Islet of Langerhans (tissue), 1 donor: Measurements from ENCODE around the gene LRRK2.
"Not testable (repeated sequence)": the region's sequence is repeated elsewhere in the genome, so short reads cannot be mapped to it uniquely, and the experiment has no call there.

Experiments
- FAIRE-seq: peaks from one replicate; lab custom pipeline; 2011; peaks lifted over from hg19 to GRCh38; lab: Jason Lieb, UNC

Gene LRRK2

GRCh38 chr12:40315375-40315774 is 90.6 kb downstream of the LRRK2 start:
- no peak for FAIRE-seq

DNA sequence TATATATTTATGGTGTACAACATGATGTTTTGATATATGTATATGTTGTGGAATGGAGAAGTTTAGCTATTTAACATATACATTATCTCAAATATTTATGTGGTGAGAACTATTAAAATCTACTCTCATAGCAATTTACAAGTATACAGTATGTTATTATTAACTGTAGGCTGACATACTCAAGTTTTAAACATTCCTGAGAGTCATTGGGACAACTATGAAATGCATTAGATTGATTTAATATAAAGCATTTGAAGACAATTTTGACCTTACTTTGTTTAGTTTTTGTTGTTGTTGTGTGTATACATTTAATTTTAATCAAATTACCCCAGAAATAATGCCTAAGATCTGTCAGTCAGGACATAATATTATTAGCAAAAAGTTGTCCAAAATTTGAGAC is 99.5 kb downstream of the LRRK2 start:
- FAIRE-seq = peak; percentile 58

DNA sequence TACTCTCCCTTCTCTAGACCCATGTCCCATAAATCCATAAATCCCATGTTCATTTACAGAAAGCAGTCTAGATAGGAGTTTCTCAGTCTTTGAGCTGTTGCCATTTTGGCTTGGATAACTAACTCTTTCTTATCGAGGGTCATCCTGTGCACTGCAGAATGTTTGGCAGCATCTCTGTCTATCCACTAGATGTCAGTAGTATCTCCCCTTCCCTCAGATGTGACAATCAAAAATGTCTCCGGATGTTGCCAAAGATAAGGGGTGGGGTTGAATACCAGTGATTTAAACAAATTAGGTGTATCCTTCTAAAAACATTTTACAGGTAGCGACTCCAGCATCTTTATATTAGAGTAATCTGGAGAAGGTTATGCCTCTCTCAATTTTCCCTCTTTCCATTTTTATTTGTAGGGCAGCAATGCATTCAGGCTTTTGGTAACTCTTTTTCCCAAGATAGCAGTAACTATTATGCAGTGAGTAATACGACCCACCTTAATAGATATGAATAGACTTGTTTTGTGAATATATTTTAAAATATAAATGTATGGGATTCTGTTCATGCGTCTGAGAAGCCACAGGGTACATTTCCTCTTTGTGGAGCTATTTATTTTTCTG is 100.7 kb downstream of the LRRK2 start:
- no peak for FAIRE-seq

- no peak for FAIRE-seq
Observed at GRCh38 chr12:40327535-40327934, 102.7 kb downstream of the LRRK2 start.

DNA sequence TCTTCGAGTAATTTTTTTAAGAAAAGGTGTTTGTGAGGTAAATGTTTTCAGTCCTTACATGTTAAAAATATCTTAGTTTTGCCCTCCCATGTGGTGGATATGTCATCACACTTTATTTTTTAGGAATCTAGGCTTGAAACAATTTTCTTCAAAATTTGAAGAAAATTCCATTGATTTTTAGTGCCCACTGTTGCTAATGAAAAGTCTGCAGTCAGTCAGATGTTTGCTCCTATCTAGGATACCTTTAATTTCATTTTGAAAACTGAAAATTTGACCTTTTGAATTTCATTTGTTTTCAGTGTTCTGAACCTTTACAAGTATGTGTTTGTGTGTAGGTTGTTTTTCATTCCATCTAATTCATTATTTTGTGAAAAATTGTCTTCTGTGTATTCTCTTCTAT is 105.4 kb downstream of the LRRK2 start:
- no peak for FAIRE-seq

- FAIRE-seq = no peak
Observed at GRCh38 chr12:40331886-40332285, 107.1 kb downstream of the LRRK2 start.

DNA sequence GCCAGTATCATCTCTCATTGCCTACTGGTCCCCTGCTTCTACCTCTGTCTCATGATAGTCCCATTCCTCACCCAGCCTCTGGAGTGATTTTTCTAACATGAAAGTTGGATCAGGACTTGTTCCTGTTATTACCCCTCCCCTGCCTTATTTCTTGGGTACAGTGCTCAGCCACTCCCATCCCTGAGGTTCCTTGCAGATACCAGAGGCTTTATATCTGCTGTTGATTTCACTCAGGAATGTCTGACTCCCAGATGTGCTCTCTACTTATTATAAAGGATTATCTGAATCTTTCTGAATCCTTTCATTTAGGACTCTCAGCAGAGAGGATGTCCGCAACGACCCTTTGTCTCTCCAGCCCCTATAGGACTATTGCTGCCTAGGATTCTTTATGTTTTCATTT is 111.2 kb downstream of the LRRK2 start:
- FAIRE-seq = no peak

DNA sequence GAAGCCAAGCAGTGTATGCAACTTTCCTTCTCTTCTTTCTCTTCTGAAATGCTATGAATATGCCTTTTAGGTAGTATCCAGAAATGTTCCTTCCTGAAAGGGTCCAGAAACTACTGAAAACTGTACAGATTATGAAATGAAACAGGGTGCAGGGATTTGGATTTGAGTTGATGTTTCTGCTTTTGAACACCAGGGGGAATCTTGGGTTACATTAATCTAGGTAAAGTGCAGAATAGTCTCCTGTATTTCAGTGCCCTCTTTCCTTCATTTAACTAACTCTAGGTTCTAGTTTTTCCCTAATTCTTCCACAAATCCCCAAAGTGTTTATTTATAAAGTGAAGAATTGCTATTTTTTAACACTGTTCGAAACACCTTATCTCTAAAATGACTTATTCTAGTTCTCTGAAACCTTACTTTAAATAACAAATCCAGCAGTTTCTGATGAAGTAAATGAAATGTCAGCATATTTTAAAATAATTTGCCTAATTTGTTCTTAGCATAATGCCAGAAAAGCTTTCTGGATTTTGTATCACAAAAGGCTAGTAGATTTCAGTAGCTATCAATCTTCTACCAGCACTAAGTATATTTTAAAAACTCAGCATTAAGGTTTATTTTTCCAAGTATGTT is 111.9 kb downstream of the LRRK2 start:
- peak; percentile 17 for FAIRE-seq

DNA sequence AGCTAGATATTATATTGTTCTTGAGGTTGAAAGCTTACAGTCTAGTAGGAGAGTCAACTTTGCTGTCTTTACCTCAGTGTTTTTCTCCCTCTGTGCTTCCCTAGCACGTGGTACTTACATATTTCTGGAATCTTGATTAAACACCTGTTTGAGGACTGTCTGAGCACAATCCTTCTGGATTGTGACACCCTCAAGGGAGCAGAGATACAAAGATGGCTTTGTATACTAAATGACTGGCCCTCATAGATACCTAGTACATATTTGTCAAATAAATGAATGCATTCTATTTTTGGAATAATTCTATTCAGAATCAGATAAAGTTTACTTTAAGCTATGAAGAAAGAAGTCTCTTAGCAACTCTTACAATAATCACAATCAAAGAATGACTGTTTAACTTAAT is 113.3 kb downstream of the LRRK2 start:
- FAIRE-seq = no peak

GRCh38 chr12:40338621-40339020 is 113.8 kb downstream of the LRRK2 start:
- no peak for FAIRE-seq

GRCh38 chr12:40342010-40342409 is 117.2 kb downstream of the LRRK2 start:
- peak; percentile 45 for FAIRE-seq

- FAIRE-seq = no peak
Observed at GRCh38 chr12:40343124-40343523, 118.3 kb downstream of the LRRK2 start.

DNA sequence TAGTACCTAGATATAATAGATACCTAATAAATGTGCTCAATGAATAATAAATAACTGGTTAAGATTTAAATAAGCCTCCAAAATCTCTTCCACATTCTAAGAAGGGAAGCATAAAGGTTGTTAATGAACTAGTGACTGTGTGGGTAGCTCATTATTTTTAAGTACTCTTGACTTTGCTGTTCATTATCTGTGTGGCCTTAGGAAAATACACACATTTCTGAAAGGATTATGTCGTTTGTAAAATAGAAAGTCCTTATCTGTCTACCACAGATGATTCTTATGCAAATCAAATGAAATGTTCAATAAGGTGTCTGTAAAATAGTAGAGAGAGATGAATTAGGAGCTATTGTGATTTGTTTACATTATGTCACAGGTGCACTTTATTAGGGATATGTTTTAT is 119.5 kb downstream of the LRRK2 start:
- FAIRE-seq = no peak

GRCh38 chr12:40351976-40352375 is 127.2 kb downstream of the LRRK2 start:
- no peak for FAIRE-seq

GRCh38 chr12:40375076-40375475 is 150.3 kb downstream of the LRRK2 start:
- no peak for FAIRE-seq

- no peak for FAIRE-seq
Observed at GRCh38 chr12:40376533-40377267, 151.9 kb downstream of the LRRK2 start.

GRCh38 chr12:40378691-40379090 is 153.9 kb downstream of the LRRK2 start:
- no peak for FAIRE-seq

GRCh38 chr12:40382217-40382616 is 157.4 kb downstream of the LRRK2 start:
- FAIRE-seq = no peak

DNA sequence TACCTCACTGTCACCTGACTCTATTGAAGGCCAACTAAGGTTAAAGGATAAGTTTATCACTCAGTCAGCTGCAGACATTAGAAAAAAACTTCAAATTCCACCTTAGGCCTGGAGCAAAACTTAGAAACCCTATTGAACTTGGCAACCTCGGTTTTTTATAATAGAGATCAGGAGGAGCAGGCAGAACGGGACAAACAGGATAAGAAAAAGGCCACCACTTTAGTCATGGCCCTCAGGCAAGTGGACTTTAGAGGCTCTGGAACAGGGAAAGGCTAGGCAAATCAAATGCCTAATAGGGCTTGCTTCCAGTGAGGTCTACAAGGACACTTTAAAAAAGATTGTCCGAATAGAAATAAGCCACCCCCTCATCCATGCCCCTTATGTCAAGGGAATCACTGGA is 162.5 kb downstream of the LRRK2 start:
- not testable (repeated sequence) for FAIRE-seq

DNA sequence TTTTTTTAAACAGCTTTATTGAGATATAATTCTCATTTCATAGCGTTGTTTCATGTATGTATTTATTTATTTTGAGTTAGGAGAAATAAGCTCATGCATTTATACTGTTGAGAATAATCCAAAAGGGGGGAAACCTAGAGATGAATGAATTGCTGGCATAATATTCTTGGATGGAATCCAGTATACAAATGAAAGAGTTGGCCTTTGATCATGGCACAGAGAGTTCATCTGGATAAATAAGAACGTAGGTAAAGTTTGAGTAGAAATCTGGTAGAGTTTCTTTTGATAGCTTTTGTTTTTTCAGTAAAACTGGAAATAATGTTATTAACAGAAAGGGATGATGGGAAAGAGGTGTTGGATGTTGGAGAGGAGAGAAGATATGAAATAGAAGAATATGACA is 166.2 kb downstream of the LRRK2 start:
- FAIRE-seq = no peak

DNA sequence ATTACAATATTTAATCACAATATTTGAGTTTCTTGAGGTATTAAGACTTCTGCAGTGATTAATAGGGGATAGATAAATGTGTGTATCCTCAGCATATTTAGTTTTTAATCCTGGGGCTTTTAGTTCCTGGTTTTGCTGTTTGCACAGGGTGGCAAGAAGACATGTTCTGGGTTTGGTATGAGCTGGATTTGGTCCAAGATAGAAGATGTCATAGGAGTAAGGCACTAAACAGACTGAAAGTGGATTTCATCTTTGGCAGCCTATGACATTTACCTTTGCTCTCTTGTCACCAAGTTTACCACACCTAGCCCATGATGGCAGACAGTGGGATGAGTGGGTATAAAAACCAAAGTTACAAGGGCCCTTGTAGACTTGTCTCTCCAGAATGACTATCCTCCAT is 168.2 kb downstream of the LRRK2 start:
- FAIRE-seq = no peak

- no peak for FAIRE-seq
Observed at GRCh38 chr12:40399656-40400055, 174.9 kb downstream of the LRRK2 start.

GRCh38 chr12:40405419-40405818 is 180.6 kb downstream of the LRRK2 start:
- FAIRE-seq = no peak
